SKM-1 treated with dmso at 0.1 percent for 144 hours (cell line): Measurements from ENCODE around the gene KIF26A.

Source experiments
- DNase-seq: peaks from one replicate; lab custom pipeline; 2025; ENCODE audit not compliant: unreplicated experiment; lab: John Stamatoyannopoulos, UW

KIF26A gene

DNA sequence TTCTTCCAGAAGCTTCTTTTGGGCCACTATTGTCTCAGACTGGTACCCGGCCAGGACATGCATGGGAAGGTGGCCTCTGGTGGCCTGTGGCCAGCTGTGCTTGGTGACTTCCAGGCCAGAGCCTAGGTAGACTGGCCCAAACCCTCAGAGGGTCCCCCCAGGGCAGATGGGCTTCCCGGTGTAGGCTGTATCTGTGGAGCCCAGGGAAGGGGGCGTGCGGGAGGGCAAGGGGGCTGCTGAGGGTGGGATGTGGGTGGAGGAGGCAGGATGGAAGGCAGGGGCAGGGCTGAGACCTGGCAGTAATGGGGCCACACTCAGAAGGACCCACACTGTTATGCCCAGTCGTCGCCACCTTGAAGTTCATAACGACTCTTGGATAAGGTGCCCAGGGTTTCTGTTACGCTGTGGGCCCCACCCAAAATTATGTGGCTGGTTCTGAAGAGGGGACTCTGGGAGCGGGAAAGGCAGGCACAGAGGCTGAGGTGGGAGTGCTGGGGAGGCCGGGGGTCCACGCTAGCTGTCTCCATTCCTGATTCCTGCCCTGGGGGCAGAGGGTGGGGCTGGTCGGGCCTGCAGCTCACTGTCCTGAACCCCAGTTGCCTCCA, 52.1 kb downstream of the KIF26A start:
- DNase-seq, result no peak

DNA sequence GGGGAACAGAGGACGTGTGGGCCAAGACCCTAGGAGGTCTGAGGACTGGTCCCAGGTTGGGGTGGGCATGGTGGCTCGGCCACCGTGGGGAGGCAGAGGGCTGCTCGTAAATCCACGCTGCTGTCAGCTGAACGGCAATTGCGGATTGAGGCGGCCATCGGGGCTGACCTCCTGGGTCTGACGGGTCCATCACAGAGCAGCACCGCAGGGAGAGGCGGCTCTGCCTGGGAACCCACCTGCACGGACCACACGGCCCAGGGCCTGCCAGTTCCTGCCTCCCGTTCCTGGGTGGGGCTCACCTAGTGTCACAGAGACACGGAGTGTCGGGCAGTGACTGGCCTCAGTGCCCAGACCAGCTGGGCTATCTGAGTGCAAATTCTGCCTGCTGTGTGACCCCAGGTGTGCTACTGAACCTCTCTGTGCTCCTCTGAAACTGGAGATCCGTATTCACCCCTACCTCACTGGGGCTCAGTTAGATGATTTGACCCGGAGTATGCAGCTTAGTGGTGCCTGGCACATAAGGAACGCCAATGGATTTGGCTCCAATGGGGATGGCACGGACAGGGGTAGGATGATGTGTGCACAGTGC, 53.1 kb downstream of the KIF26A start:
- DNase-seq, result no peak

DNA sequence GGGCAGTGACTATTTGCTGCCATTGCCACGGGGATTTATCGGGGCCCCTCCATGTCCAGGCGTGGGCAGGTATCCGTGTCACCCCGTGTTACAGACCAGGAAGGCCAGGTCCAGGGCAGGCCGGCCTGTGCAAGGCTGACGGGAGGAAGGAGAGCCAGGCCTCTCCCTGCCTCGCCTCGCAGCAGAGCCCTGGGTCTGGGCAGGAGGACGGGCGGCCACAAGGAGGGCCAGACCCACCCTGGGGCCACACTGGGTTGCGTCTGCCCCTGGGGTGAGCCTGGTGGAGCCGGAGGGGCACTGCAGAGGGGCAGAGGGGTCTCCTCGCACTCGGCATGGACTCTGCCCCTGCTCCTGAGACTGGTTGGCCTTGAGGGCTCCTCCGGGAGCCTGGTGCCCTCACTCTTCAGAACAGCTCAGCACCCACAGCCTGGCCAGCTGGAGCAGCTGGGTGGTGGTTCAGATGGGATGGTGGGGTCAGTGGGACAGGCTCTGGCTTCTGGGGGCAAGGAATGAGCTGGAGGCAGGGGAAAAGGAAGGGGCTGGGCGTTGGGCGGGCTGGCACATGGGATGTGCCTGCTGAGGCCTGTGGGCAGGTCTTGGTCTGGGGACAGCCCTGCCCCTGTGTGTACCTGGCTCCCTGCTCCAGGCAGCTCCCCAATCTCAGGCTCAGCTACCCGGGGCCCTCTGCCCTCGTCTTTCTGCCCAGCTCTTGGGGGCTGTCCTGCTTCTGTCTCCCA, 53.9 kb downstream of the KIF26A start:
- DNase-seq, result no peak

DNA sequence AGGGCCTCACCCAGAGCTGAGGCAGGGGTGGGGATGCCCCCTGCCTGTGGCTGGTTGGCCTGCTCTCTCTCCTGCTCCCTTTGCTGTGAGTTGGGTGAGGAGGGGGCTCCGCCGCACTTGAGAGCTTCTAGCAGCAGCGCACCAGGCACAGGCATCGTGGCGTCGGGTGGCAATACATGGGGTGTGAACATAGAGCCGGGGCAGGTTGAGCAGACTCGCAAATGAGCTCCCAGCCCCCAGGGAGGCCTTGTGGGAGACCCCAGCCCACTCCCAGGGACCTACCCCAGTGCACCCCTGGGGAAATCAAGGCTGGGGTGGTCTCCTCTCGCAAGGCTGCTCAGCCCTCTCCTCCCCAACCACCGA, 54.5 kb downstream of the KIF26A start:
- no peak for DNase-seq

DNA sequence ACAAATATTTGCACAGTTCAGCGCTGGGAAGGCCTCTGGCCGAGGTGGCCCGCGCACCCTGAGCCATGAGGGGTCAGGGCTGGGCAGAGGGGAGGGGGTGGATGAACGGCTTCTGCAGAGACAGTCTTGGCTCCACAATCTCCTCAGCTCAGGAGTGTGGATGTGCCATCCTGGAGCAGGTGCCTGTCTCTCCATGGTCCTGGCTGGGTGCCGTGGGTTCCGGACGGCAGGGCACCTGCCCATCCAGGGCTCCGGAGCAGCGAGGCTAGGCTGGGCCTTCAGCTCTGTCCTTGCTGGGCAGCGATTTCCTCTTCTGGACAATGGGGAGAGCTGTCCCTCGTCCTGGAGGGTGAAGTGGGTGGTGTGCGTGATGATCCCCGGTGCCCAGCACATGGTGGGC, 55.6 kb downstream of the KIF26A start:
- no peak for DNase-seq

DNA sequence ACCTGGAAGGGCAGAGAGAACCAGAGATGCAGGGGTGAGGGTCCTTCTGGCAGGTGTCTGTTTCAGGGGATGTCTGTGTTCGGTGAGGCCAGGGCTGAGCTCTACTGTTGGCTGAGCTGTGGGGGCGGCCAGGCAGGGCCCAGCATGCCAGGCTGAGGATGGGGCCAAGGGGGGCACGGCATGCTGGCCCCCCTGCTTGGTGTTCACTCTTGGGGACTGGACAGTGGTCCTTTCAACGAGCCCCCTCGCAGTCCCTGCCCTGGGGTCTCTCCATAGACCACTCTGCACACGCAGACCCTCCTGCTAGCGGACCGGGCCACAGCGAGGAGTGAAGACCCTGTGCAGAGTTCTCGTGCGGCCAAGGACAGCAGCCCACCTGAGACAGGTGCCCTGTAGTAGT, 56.3 kb downstream of the KIF26A start:
- no peak for DNase-seq

DNA sequence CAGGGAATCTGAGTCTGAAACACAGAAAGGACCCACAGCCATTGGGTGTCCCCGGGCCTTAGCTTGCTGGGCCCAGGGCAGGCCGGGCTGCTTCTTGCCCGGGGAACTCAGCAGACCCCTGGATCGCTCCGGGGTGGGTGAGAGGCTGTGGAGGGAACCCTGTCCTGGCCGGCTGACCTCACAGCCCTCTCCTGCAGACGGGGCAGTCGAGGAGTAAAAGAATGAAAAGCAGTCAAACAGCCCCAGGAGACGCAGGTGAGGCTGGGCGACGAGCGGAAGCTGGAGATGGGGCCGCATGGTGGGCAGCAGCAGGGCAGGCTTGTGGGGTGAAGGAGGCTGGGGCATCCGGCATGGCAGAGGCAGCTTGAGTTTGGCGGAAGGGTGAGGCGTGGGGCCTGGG, 57.0 kb downstream of the KIF26A start:
- DNase-seq, result no peak

DNA sequence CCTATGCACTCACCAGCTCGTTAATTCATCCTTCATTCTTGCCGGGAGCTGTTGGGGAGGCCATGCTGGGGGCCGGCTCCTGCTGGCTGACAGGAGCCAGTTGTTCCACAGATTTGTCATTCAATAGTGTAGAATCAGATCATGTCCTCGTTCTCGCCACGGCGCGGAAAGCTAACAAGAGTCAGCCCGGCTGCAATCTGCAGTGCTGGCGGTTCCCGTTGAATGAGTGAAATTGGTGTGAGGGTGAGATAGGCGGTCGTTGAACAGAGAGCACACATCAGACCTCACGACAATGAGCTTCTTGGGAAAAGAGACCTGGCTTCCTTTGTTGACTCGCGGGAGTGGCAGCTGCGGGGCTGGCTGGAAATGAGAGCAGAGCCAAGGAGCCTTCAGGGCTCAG, 57.5 kb downstream of the KIF26A start:
- no peak for DNase-seq

DNA sequence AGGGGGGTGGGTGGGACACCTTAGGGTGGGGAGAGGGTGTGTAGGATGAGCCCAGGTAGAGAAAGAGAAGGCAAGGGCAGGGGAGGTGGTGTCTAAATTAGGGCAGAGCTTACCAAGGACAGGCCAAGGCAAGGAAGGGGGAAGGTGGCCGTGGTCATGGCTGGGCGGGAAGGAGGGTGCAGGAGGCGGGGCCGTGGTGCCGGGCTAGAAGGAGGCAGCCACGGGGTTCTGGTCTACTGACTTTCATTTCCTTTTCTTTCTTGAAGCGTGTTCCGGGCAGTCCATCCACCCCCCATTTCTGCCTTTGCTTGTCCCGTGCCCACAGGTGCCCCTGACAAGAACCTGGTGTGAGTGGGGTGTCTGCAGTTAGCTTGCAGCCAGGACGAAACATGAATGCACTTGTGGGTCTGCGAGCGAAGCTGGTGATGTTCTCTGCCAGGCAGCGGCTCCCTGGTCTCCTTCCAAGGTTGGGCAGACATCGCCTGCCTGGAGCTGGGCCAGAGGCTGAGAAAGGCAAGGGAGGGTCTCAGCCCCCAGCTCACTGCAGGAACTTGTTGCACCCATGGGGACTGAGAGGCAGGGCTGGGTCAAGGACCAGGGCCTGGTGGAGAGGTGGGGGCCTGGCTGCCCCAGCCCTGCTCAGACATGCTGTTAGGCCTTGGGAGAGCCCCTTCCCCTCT, 58.2 kb downstream of the KIF26A start:
- no peak for DNase-seq

DNA sequence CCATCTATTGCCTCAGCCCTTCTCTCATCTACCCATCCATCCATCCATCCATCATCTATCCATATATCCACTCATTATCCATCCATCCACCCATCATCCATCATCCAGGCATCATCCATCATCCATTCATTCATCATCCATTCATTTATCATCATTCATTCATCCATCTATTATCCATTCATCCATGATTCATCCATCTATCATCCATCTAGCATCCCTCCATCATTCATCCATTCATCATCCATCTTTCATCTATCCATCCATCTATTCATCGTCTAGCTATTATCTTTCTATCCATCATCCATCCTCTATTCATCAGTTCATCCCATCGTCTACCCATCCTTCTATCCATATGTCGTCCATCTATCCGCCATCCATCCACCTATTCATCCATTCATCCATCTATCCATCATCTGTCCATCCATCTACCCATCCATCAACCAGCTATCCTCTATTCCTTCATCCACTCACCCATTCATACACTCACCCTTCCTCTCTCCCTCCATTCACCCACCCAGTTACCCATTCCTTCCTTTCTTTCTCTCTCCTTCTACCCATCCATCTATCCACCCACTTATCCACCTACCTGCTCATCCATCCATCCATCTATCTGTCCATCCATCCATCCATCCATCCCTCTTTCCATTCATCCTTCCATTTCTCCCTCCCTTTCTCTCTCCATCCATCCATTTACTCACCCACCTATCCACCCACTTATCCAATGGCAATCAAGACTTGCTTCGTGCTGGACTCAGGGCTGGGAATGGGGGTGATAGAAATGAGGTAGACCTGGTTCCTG, 59.3 kb downstream of the KIF26A start:
- DNase-seq, result no peak

DNA sequence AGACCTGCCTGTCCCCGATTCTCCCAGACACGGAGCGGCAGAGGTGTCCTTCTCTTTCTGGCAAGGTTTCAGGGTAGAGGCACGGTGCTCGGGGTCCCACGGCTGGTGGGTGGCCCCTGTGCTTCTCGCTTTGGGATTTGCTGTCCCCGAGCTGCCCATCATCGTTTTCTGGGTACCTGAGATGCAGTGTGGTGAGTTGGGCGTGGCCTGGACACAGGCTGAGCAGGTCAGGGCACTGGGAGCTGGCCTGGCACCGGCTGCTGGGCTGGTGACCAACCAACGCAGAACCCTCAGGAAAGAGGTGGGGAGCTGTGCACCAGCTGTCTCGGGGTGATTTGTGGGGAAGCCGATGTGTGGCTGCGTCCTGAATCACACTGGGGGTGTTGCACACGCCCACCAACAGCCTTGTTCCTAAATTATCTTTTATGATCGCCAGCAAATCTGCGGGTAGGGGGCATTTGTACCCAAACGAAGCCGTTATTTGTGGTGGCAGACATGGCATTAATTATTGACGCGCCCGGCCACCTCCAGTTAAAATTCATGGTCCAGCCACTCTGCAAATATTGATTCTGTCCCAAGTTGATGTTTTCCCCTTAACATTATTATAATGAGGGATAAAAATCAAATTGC, 61.0 kb downstream of the KIF26A start:
- DNase-seq, result no peak

DNA sequence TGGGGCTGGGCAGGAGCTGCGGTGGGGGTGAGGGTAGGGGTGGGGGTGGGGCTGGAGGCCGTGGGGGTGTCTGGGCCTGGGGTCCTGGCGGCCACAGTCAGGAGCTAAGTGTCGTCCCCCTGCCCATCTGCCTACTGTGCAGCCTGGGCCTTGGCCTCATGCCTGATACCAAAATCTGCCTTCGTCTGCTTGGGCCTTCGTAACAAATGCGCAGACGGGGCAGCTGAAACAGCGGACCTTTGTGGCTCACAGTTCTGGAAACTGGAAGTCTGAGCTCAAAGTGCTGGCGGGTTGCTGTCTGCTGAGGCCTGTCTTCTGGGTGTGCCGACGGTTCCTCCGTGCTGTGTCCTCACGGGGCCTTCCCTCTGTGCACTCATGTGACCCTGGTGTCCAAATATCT, 61.7 kb downstream of the KIF26A start:
- DNase-seq, result no peak

DNA sequence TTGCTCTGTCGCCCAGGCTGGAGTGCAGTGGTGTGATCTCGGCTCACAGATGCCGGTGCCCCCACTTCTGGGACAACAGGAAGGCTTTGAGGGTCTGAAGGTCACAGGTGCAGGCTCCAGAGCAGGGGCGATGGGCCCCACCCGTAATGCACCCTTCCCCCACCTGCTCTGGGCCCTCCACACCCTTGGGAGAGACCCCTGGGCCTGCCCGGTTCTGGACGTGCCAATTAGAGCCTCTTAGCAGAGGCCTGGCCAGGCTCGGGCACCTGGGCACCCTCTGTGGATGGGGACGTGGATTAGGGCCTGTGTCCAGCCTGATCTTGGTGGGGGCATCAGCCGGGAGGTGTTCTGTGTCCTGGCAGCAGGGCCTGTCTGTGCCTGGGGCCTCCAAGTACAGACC, 62.2 kb downstream of the KIF26A start:
- no peak for DNase-seq

DNA sequence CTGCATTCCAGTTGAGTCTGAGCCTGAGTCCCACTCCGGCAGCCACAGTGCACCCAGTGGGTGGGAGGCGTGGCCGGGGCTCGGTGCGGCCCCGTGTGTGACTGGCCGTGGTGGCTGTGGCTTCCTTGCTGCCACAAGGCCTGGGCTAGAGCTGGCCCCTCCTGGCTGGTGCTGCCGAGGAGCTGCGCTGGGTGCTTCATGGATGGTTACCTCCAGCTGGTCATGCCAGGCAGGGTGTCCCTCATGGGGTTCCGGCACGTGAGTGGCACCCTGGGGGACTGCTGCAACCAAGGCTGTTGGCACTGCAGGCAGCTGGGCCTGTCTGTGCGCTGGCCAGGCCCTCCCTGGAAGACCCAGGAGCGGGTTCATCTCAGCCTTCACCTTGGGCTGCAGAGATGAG, 62.7 kb downstream of the KIF26A start:
- DNase-seq, result no peak

DNA sequence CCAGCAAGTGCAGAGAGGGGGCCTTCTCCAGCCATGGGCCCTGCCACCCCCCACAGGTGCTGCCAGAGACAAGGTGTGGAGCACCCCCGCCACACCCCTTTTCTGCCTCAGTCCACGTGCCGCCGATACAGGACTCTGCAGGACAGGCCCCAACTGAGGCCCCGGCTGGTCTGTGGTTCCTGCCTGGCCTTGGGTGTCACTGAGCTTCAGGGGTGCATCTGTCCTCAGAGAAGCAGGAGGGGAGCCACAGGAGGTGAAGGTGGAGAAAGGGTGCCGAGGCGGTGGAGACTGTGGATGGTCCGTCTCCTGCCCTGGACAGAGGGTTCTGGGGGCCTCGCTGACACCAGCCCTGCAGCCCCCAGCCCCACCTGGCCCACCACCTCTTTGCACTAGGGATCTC, 63.1 kb downstream of the KIF26A start:
- no peak for DNase-seq

DNA sequence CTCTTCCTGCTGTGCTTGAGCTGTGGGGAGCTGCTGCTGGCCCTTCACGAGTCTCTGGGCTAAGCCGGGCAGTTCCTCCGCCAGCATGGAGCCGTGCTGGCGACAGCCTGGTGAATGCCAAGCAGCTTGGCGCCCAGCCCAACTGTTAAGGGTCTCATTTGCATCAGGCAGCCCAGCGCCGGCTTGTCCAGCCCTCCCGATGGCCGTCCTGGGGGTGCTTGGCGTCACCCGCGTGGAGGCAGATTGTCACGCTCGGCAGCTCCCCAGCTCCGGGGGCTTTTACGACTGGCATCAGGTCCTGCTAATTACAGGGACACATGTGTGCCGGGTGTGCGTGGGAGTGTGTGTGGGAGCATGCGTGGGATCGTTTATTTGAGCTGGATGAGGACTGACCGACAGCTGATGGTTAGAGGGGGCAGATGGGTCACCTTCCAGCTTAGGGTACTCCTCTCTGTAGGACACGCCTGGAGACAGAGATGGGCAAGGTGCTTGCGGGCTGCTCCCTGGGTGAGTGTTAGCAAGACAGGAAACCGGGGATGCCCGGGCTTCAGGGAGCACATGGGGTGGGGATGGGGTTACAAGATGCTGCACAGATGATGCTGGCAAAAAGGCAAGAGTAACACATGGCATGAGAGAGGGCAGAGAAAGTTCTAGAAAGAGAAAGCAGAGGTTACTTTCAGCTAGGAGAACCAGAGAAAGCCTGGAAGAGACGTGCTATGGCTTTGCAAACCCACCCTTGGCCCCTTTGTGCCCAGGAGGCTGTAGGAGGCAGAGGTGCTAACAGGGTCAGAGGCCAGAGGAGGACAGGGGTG, 64.1 kb downstream of the KIF26A start:
- no peak for DNase-seq

DNA sequence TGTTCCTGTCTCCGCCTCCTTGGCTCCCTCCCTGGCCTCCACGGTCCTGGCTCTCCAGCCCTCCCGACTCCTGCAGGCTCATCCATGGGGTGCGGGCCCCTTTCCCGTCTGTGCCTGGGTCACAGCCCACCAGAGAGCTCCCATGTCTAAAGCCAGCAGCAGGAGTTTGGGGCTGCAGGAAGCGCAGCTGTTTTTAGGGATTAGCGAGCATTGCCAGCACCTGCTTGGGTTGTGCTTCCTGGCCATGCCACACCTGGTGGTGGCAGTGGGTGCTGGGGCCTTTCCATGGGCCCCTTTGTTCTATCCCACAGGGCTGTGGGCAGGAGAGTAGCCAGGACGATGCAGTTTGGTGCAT, 64.7 kb downstream of the KIF26A start:
- DNase-seq, result no peak

DNA sequence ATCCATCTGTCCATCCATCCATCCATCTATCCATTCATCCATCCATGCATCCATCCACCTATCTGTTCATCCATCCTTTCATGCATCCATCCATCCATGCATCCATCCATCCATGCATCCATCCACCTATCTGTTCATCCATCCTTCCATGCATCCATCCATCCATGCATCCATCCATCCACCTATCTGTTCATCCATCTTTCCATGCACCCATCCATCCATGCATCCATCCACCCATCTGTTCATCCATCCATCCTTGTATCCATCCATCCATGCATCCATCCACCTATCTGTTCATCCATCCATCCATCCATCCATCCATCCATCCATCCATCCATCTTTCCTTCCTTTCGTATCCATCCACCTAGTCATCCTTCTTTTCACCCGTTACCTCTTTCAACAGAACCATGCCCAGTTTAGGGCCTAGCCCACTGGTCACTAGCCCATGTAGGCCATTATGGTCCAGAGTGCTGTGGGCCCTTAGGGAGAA, 66.3 kb downstream of the KIF26A start:
- no peak for DNase-seq

DNA sequence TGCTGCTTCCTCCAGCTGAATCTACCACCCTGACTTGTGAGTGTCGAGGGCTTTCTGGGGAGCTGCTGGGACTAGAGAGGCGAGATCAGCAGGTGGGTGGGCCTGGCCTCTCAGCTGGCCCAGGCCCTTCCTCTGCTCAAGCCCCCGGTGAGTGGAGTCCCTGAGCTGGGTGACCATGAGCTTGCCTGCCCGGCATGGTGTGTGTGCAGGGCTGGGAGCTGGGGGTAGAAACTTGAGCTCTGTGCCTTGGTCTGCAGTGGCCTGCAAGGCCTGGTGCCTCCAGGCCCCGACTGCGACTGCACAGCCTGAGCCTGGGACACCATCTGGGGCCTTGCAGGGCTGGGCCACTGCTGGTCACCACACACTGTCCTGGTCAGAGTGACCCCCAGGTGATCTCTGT, 67.4 kb downstream of the KIF26A start:
- no peak for DNase-seq

DNA sequence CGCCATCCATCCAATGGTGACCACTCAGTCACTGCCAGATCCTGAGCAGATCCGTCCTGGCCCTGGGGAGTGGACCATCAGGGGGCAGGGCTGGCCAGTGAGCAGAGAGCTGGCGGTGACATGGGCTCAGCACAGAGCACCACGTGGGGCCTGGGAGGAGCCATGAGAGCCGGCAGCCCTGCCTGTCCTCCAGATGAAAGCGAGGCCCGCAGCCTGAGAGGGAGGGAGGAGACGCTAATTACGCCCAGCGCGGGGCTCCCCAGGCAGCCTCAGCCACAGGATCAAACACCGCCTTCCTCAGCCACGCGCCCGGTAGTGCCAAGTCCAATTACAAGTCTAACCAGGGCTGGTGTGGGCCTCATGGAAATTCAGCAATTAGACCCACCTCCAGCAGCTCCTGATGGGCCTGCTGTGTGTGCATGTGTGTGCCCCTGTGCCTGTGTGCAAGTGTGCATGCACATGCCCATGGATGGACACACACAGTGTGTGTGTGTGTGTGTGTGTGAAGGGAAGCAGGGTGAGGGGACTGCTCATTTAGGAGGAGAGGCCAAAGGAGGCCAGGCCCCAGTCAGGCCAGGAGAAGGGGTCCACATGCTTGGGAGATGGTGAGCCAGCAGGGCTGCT, 68.0 kb downstream of the KIF26A start:
- DNase-seq, result no peak
